HuH-7 (cell line): Measurements from ENCODE around the gene IMMP2L.

ENCODE experiments used
- DNase-seq: peaks from one replicate; pipeline ENCODE4 v3.0.0; 2011; ENCODE audit warnings: low spot score

IMMP2L gene

DNA sequence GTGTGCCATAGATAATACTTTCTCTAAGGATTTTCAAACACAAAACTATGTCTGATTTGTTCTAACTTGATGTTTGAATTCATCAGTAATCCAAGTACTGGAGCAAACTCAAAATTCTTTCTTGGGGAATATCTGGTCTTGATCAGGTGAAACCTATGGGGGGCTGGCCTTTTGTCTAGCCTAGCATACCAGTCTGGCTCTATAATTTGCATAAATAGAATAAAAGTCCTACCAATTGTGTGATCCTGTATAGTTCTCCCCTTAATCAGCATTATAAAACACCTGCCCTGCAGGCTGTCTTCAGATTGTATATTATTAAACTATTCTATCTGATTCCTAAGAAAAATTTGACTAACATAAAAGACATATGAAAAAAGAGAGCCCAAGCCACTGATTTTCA, 705.2 kb downstream of the IMMP2L start:
- no peak for DNase-seq

DNA sequence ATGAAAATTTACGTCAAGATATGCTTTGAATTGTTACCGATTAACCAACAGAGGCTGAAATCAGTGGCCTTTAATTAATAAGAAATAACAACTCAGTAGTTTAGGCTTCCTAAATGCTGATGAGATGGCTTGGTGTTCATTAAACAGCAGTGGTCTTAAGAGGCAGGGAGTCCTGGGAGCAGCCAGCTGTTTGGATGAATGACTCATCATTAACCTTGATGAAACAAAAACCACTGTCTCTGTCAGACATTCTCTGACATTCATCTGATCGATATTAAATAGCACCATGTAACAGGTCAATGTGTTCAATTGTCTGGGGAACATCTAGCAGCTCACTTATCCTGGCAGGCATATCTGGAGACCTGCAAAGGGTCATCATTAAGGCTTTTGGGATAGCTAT, 705.6 kb downstream of the IMMP2L start:
- no peak for DNase-seq

DNA sequence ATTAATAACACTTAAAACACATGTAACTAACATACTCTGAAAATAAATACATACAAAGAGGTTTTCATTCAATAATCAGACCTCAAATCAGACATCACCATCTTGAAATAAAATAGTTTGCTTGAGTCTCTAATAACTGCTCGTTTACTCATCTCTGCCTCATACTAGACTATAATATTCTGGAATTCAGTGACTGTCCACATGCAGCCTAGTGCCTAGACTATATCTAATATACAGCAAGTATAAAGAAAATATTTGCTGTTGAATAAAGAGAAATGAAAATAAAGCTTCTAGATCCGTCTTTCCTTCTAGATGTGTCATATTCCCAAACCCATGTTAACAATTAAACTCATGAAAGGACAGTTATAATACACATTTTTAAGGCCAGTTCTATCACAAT, 707.6 kb downstream of the IMMP2L start:
- no peak for DNase-seq

DNA sequence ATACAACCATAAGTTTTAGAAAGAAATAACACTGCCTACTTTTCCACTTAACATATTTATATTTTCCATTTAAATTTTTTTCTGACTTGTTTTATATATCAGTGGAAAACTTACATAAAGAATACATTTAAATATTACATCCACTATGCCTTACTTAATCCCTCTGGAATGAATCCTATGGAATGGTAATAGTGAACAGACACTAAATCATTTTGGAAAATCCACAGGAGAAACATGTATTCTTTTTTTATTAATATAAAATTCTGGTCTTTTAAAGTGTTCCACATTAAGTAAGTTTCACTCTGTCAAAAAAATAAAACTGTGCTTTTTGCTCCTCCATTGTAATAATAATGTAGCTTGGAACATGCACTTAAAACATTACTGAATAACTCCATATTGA, 708.1 kb downstream of the IMMP2L start:
- DNase-seq = no peak

DNA sequence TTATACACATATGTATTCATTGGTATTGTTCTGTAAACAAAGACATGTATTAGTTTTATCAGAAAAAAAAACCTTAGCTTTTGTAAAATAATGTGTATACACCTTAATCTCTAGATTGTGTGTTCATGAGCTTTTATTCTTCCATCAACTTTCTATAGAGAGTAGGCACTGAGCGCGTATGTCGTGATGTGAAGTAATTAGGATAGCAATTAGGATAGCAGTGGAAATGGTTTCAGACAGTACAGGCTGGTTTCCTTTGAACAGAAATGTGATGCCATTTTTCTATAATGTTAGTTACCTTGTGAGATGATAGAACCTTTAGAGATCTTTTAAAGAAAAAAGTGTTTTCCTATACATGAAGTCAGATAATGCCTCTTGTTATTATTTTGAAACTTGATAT, 709.0 kb downstream of the IMMP2L start:
- DNase-seq = no peak

DNA sequence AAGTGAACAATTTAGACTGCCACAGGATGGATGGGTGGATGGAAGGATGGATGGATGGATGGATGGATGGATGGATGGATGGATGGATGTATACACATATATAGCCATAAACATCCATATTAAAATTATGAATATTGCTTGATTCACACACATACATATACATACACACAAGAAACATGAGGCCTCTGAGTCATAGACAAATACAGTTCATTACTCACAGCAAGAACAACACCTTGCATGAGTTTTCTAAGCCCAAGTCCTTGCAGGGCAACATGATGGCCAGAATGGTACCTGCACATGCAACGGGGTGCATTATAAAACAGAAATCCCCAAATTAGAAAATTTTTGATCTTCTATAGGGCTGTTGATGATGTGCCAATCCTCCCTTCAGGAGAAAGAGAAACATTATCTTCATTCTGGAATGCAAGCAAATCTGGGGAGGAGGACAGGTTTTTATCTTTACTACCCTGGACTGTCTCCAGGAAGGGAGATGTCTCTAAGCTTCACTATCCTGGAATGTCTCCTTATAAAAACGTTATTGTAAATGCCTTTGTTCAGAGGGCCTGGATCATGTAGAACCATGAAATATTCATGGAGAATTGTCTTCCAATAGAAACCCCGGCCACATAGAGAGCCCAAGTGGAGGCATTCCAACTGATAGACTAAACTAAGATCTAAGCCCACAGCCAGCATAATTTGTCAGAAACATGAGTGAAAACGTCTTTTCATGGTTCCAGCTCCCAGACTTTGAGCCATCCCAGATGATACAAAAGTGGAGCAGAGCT, 709.9 kb downstream of the IMMP2L start:
- no peak for DNase-seq

DNA sequence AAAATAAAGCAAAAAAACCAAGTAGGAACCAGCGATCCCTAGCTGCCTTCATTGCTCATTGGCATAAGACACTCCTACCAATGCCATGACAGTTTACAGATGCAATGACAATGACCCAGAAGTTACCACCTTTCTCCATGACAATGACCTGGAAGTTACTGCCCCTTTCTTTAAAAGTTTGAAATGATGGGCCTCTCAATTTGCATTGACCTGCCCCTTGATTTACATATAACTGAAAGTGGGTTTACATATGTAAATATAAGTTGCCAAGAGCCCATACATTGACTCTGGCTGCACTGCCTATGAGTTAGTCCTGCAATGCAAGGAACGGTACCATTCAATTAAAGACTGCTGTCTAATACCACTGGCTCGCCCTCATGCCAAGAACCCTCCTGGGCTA, 712.1 kb downstream of the IMMP2L start:
- DNase-seq = no peak

DNA sequence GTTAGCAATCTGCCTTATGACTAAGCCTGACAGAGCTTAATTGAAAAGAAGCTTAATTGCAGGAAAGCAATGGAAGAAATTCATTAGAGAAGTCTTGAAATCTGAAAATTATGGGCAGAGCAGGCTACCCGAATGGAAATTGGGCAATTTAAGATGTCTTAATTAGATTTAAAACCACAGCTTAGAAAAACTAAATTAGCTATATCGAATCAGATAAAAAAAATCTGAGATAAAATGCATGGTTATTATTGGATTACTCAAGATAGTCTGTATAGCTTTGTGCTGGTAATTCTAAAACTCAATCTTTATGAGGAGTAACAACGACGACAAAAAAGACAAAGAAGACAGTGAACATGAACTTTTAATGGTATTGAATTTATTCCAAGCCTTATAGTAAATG, 719.5 kb downstream of the IMMP2L start:
- DNase-seq = no peak

DNA sequence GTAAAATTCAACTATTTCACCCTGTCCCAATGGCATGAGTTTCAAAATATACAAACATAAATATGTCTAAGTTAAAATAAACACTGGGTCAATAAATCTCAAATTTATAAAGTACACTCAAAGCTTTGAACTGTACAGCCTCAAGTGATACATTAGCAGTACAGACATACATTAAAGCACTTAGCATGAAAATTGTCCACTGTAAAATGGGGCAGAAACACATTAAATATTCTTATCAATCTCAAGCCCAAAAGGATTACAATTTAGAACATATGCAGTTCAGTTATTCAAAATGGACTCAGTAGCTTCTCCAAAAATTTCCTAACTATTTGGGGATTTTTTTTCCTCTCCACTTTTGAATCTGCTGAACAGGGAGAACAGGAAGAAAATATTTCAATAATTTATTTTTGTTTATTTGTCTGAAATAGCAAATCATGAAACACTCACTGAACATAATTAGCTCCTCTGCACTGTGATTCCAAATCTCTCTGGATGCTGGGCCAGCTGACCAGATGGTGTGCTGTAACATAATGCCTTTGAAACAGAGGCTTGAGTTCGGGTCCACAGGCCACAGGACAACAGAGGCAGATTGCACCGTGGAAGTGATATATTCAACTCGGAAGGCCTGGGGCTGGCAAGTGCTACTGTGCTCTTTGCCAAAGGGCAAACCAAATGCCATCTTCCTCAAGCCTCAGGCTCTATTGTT, 720.3 kb downstream of the IMMP2L start:
- DNase-seq = no peak

DNA sequence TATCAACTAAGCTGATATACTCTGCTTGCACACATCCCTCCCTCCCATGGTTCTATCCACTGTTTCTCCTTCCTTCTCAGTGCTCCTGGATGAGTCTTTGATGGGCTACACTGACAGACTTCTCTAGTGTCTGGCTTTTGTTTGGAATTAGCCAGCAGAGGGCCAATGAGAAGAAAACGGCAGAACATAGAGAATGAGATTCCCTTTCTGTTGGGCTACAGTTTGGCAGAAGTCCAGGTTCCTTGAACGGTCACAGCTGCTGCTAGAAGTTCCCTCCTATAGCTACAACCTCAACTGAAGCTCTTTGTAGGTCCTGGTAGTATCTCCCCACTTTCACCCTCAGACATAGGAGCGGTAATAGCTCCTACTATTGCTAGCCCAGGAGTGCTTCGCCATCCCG, 722.4 kb downstream of the IMMP2L start:
- no peak for DNase-seq

DNA sequence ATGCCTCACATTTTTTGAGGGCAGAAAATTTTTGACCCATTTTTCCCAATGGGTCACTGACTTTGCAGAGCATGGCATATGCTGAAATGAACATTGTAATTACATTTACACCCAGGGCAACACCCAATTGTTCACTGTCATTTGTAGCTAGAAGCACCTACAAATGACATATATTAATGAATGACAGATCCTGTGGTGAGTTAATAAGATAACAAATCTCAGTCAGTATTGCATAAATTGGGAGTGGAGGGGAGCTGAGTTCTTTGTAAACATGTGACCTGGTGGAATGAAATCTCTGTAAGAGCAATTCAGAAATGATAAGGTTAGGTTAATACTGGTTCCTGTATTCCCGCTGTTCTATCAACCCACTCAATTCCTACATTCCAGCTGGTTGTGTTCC, 726.4 kb downstream of the IMMP2L start:
- DNase-seq = no peak

DNA sequence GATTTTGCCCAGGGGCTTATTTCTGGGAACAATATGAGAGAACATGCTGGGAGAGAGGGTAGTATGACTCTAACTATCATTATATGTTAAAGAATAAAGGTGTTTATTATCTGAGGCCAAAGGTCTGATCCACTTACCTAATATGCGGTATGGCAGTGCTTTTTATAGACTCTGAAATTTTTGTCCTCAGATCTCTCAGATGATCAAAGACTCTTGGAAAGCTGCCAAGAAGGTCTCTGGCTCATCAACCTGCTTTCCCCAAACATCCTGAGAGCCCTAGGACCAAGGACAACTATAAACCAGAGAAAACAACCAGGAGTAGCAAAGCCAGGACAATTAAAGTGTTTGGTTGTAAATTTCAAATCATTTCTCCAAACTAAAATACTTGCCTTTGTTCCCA, 727.1 kb downstream of the IMMP2L start:
- no peak for DNase-seq

DNA sequence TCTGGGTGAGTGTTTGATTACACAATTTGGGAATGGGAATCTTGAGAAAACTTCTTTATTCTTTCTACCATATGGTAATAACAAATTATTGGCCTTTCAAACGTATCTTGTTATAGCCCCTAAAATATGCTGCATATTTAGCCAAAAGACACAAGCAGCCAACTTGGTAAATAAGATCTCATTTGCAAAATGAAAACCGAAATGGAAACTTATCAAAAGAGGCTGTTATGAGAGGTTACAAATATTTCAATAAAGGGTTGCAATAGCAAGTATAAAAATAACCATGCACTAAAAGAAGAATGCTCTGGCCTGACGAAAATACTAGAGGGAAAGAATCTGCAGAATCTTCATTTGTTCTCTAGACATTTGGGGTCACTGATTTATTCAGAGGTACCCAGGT, 730.9 kb downstream of the IMMP2L start:
- DNase-seq = no peak

DNA sequence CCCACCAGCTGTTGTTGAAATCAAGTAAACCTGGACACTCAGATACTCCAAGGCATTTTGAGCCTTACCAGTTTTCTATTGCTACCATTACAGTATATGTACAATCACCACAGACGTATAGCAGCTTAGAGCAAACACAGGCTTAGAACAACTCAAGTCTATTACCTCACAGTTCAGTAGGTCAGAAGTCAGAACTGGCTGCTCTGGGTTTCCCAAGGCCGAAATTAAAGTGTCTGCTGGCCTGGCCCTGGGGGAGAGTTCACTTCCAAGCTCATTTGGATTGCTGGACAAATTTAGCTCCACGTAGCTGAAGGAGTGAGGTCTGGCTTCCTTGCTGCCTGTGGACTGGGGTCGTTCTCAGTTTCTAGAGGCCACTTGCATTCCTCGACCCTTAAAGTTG, 731.5 kb downstream of the IMMP2L start:
- peak; percentile 12 for DNase-seq

DNA sequence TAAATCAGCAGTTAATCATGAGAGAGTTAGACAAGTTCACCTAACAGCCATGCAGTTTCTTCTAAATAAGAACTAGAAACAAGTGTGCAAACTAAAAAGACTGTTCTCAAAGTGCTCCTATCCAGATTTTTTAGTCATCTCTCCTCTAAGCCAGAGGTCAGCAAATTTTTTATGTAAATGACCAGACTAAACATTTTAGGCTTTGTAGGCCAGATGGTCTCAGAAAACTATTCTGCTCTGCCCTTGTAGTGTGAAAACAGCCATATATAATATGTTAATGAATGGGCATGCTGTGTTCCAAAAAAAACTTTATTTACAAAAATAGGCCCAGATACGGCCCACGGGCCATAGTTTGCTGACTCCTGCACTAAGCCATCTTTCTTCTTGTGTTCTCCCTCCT, 734.4 kb downstream of the IMMP2L start:
- DNase-seq = no peak

DNA sequence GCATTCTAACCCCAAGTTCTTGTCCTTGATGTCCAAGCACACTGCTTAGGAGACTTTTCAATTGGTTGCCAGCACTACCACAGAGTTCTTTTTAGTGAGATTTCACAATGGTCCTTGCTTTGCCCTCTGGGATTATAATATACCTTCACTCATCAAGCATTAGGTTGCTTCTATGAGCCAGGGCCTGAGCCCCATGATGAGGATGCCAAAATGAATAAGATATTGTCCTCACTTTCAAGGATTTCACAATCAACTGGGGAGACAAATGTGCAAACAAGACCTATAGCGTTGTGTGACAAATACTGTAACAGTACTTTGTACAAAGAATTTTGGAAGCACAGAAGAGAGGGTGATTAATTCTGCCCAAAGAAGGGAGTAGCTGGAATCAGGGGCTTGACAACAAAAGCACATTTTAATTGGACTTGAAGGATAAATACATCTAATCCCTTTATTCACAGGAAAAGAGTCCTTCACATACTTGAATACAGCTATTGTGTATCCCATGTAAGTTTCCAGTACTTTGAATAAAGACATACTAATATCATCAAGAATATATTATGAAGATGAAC, 734.9 kb downstream of the IMMP2L start:
- DNase-seq = no peak

DNA sequence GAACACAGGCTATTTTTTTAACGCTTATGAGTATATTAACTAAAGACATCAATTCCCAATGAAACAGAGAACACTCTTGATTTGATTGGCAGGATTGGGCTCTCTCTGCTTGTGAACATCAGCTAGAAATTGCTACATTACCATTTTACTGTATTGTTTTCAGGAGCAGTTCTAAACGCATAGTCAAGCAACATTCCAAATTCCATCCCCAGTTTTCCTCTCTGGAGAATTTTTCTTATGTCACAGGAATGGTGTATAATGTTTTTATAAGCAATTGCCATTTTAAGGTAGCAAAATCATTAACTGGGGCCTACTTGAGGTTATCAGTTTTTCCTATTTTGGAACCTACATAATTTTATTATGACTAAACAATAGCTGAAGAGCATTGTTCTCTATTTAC, 748.3 kb downstream of the IMMP2L start:
- no peak for DNase-seq

DNA sequence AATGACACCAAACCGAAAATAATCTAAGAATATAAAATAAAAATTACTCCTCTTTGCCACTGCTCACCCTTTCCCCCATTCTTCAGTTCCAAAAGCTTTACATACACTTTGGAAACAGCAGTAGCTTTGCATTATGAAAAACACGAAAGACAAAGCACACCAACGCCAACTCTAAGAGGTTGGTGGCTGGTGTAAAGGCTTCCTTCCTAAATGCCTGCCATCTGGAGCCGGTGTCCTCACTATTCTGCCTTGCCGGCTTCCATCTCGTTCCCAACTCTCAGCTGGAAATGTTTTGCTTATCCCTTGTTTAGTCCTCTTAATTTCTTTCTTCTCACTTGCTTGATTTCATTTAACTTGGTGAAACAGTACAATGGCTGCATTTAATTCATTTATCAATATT, 752.5 kb downstream of the IMMP2L start:
- no peak for DNase-seq

DNA sequence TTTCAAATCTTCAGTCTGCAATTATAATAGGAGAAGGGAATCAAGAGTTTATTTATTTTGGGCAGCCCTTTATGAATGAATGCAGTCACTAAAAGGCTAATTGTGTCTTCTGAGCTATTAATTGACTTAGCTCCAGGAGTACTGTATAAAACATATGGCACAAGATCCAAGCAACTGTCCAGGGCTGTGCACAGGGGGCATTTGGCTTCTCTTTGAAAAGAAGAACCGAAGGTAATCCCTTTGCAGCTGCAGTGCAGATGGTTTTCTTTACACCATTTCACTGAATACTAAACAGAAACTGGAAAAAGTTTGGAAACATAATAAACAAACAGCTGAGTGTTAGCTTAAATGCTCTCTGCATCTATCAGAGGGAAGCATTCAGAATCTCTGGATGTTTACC, 753.9 kb downstream of the IMMP2L start:
- DNase-seq = no peak

DNA sequence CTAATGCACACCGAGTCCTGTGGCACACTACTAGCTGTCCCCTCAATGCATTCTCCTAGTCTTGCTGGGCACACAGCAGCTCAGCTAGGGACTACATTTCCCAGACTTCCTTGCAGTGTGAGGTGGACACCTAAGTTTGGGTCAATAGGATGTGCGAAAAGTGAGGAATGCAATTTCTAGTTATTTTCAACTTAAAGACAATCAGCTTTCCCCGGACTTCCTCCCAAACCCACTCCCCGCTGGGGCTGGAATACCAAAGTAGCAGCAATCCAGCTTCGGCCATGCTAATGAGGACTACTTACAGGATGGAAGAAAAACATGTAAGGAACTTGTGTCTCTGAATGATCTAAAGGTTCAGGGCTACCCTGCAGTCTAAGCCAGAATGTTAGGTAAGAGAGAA, 757.8 kb downstream of the IMMP2L start:
- DNase-seq = no peak

DNA sequence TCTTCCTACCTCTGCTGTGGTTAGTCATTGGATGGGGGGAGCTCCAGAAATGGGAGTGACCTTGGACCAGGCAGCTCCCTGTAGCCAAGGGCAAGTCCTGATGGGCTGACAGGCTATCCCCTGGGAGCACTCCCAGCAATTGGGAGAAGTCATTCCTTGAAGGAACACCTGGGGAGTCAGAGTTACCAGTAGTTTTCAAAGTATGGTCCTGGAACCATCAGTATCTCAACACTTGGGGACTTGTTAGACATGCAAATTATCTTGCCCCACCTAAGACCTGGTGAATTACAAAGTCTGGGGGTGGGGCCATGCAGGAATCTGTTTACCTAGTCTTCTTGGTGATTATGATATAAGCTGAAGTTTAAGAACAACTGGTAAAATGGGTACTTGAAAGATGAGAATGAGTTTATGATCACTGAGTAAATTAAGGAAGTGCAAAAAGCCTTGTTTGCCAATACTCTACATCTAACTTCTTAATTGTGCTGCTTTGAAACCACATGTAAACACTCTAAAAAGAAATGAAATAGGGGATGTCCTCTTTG, 758.6 kb downstream of the IMMP2L start:
- DNase-seq = no peak

DNA sequence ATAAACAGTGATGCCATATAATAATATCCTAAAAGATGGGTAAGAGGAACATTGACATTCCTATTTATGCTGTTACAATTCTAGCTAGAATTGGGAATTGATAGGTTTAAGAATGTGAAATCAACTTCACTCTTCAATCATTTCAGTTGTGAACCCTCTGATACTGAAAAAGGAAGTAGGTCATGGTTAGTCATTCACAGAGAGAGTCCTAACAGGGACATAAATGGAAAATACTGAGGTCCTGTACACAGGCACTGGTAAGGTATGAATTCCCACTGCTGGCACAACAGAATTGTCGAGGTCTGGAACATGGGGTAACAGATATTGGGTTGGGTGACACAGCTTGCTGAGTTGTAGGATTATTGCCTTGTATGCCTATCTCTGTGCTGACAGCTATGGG, 760.8 kb downstream of the IMMP2L start:
- DNase-seq = no peak

DNA sequence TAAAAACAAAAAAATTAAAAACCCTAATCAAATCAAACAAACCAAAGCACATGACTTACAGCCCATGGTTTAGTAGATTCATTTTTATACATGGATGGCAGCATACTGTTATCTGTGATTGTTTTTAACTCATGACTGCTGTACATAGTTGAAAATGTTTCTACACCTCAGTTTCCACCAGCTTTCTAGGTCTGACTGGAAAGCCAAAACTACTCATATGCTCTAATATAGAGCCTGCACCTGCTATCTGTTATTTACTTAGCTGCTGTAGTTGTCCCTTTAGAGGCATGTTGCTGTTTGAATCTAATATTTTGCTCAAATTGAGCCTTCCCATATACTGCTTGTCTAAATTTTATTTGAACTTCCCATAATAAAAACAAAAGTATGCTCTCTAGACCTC, 761.3 kb downstream of the IMMP2L start:
- no peak for DNase-seq
